ENCODE results near the gene DTL. TPM values are rescaled to one million over a fixed set of nuclear protein-coding genes. Genes with fewer than 3 reads are reported as not detected.
A peak's percentile ranks its signal among the peaks of the same experiment; 100 is the strongest.

DTL gene
- polyA plus RNA-seq, 1 donor = 7.8 TPM

- no peak for DNase-seq
Observed at GRCh38 chr1:212091438-212092121, 56.0 kb downstream of the DTL start.

GRCh38 chr1:212097360-212097759, 61.8 kb downstream of the DTL start:
- DNase-seq = no peak

DNA sequence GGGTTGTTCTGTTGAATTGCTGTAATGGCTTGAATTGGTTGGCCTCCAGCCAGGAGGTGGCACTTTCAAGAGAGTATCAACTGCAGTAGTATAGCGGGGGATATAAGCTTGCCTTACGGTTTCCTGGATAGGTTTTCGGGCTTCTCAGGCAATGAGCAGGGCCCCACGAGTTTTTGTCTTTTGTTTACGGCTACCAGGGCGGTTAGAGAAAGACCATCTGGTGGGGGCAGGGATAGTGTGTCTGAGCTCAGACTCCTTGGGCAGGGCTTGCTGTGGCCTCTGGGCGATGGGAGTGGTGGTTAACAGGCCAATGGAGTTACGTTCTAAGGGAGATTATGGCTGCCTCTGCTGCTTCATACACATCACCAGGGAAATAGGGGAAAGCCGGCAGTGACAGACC, 62.8 kb downstream of the DTL start:
- no peak for DNase-seq

DNA sequence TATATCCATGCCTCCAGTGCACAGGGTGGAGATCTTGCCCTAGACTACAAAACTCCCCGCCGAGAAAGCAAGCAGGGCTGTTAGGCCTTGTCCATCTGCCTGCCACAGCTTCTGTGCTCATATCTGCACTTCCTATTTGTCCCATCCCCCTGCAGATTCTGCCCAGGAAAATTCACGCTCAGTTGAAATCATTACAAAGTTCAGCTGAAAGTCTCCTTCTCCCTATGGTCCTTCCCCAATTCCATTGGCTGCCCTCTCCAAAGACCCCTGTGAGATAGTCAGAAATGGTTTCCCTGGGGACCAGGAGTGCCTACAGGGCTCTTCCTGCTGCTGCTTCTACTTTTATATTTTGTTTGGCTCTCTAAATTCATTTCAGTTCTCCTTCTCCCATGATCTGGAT, 63.2 kb downstream of the DTL start:
- no peak for DNase-seq

DNA sequence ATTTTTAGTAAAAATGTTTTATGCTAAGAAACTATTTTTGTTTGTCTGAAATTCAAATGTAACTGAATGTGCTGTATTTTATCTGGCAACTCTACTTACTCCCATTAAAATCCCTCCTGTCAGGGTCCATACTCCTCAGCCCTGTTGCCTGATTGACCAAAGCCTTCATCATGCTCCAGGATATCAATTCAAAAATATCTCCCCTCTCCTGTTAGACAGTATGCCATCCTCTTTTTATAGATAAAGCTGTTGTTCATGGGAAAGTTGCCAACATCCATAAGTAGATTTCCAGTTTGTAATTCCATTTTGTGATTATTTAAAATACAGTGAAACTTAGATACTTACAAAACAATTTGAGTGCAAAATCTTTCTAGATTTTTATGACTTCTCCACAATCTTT, 65.7 kb downstream of the DTL start:
- DNase-seq = no peak

GRCh38 chr1:212101735-212102134, 66.2 kb downstream of the DTL start:
- no peak for DNase-seq

DNA sequence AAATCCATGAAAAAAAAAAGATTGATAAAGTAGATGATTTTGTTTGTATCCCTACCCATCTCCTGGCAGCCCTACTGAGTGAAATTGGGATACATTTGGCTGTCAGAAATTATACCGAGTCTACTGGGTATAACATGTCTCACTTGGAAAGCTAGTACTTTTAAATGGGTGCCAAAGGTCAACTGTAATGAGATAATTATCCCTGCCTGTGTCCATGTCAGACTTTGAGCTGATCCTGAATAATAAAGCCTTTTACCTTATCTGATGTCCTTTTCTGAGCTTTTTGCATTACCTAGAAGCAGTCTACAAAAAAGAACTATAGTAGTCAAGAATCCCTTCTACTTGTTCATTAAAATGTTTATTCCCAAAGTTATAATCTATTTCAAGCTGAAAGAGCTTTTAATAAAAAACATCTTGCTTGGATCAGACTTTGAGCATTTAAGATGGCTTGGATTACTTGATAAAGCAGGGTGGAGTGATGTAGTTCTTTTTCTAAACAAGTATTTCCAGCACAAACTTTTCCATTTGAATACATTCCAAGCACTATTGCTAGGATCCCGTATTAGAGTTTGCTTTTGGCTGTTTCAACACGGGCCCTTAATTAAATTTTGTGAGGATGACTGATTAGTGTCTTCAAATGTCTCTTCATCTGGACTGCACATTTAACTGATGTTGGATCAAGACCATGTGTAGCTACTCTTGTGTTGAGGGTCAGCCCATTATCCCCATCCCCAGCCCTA, 69.2 kb downstream of the DTL start:
- DNase-seq = no peak

DNA sequence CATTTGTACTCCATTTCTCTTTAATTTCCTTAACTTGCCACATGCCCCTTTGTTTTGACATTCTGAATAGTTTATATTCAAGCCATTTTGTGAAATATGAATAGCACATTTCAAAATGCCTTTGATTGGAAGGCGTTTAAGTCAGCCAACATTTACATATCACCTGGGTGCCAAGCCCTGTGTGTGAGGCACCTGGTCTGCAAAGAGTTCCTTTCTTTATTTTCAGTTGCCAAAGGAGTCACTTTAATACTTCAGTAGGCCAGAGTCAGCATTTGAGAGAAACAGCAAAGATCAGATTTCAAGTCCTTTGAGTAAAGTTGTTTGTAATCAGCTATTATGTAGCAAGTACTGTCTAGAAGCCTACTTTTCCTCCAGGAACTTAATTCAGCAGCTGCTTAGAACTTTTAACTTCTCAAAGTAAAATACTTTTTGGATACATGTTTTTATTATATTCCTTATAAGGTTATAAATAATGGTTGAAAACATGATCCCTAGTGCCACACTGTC, 70.8 kb downstream of the DTL start:
- no peak for DNase-seq

- no peak for DNase-seq
Observed at GRCh38 chr1:212107481-212107880, 71.9 kb downstream of the DTL start.

DNA sequence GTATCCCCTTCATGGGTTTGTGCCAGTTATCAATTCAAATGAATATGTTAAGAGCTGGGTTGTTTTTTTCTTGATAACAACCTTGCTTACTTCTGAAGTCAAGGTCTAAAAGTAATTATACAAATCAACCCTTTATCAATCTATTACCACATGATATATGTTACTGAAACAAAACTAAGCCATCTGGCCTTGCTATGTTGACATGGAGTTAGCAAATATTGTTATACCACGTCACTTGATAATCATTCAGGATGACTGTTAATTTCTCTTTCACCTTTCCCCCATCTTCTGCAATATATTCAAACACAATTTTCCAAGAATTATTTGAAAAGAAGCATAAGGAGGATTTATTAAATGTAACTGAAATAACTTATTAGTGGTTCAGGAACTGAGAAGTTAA, 72.6 kb downstream of the DTL start:
- DNase-seq = no peak

- no peak for DNase-seq
Observed at GRCh38 chr1:212108981-212109380, 73.4 kb downstream of the DTL start.

DNA sequence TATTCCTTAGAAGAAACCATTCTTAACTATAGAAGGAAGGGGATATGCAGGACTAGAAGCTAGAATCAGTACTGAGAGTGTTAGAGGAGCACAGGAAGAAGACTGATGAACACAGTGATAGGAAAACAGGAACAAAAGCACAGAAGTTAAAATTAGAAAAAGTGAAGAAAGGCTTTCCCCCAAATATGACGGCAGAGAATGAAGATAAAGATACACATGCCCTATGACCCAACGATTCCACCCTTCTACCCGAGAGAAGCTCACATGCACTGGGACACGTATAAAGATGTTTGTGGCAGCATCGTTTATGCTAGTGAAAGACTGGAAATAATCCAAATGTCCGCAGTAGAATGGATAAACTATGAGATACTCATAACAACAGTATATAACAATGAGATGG, 74.2 kb downstream of the DTL start:
- no peak for DNase-seq

DNA sequence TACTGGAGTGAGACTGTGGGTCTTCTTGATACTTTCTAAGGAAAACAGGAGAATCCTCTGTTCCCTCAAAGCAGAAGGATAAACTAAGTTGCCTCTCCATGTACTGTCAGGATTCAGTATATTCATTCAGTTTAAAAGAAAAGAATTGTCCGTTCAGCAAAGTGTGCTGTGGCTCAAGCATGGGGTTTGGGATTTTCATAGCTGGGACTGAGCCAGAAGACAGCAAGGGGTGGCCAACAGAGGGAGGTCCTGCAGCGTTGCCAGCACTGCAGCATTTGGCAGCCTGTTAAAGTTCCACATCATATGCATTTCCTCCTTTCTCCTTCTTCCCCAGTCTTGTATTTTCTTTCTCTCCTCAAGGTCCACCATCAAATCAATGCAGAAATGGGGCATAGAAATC, 75.1 kb downstream of the DTL start:
- DNase-seq = peak; percentile 75

DNA sequence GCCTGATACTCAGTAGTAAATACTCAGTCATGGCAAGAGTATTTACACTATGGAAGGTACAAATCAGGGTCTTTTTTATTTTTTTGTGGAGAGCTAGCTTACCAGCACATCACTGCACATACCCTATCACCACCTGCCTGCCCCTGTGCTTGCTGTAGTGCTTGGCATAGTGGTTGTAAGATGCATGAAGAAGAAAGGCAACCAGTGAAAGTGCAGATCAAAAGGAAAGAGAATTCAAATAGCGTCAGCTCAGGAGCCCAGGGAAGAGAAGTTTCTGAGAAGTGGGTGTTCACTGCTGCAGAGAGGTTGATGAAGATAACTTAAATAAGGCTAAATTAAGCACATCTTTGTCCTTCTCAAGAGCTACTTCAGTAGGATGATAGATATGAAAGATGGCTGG, 76.0 kb downstream of the DTL start:
- DNase-seq = no peak

DNA sequence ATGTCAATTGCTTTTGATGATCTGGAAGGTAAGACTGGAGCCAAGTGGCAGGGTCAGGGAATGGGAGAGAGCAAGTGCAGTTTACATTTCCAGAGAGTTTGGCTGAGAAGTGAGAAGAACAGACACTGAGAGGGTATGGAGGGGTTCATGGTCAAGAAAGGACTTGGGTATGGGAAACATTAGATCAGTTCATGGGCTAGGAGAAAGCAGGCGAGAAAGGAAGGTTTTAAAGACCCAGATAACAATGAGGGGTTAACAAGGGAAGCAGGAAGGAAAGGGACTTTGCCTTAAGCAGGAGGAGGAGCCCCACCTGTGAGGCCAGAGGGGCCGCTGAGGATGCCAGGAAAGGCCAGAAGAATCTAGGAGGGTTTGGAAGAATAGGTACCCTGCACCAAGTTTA, 78.2 kb downstream of the DTL start:
- DNase-seq = no peak

DNA sequence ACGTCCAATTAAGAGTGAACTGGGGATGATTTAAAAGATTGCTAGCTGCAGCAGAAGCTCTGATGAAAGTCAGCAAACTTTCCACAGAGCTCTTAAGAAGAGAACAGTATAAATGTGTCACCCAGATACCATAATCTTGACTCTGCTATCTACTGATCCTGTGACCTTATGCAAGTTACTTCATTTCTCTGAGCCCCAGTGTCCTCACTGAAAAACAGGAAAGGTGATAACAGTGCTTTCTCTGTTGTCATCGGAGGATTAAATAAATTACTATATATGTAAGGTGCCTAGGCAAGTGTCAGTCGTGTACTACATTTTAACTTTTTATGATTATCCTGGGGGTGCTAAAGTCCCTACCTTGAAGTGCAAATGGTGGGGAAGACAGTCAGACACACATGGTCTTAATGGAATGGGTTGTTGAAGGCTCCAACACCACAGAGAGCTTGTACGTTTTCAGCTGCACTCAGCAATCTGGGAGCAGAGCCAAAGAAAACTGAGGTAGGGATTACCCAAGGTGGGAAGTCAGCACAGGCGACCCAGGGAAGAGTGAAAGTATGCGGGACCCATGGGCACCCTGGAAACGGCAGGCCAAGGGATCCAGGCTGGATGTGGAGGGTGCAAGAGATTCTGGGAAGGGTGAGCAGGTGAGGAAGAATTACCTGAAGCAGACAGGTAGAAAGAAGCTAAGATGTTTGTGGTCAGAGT, 82.8 kb downstream of the DTL start:
- no peak for DNase-seq

DNA sequence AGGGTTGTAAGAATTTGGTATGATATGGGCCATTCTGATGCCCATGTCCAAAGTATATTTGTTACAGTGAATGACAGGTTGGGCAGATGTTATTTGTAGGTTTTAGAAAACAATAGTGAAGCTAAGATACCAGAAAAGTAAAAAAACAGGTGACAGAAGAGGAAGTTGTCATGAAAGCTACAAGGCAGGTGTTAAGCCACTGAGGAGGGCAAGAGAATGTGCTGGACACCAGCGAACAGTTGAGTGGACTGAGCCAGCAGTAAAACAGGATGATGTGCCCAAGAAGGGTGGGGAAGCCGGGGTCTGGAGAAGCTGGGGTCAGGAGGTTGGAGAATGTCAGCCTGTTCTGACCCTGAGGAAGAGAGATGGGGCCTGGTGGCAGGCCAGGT, 83.3 kb downstream of the DTL start:
- DNase-seq = no peak

GRCh38 chr1:212119397-212119837, 83.9 kb downstream of the DTL start:
- DNase-seq = no peak

- DNase-seq = no peak
Observed at GRCh38 chr1:212119863-212120262, 84.3 kb downstream of the DTL start.

- DNase-seq = no peak
Observed at GRCh38 chr1:212121779-212122178, 86.2 kb downstream of the DTL start.

DNA sequence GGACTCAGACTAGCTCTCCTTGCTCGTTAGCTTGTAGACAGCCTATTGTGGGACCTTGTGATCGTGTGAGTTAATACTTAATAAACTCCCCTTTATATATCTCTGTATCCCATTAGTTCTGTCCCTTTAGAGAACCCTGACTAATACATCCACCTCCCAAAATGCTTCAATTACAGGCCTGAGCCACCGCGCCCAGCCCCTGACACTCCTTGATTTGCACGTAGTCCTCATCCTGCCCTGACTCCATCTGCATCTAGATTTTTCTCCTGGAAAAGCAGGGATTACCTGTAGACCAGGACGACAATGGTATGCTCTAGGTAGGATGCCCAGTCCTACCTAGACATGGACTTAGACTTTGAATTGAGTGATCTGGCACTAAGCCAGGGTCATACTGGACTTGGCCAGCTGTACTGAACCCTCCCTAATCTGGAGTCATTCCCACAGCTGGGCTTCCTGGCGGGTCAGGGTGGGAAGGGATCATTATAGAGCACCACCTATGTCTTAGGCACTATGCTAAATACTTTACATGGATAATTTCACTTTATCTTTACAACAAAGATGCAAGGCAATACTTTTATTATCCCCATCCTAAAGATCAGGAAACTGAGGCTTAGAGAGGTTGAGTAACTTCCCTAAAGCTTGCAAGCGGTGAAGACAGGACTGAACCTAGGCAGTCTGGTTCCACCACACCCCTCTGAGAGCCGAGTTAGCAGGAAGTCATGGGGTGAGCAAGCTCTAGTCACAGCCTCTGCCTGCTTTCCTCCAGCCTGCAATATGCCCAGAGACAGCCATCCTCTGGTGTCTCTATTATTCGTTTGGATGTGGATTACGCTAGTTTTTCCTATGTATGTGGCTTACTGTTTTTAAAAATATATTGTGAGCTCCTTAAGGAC, 89.4 kb downstream of the DTL start:
- DNase-seq = no peak

GRCh38 chr1:212125654-212126053, 90.1 kb downstream of the DTL start:
- no peak for DNase-seq

DNA sequence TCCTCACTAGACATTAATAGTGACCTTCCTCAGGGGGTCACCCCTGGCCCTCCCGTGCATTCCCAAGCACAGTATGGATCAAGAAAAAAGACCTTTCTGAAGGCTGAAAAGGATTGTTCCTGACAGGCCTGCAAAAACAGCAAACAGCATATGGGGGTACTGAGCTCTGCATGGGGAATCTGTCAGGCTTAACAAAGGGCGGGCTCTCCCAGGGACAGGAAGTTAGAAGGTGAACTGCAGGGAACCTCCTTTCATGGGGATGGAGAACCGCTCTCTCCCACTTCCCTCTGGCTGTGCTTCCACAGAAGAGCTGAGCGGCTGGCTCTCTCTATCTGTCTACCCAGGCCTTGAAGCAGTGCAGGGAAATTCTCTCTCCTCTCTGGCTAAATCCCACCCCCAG, 91.7 kb downstream of the DTL start:
- no peak for DNase-seq

All from hindlimb muscle (tissue), 1 donor.